Limb (tissue), 2 donors: ENCODE results near the gene CACNA1D.

ENCODE experiments used
- DNase-seq, 2 donors: peaks; one replicate each; pipeline ENCODE4 v3.0.0-alpha.2; 2016; ENCODE audit errors: extremely low spot score in 2 of 2

CACNA1D gene

DNA sequence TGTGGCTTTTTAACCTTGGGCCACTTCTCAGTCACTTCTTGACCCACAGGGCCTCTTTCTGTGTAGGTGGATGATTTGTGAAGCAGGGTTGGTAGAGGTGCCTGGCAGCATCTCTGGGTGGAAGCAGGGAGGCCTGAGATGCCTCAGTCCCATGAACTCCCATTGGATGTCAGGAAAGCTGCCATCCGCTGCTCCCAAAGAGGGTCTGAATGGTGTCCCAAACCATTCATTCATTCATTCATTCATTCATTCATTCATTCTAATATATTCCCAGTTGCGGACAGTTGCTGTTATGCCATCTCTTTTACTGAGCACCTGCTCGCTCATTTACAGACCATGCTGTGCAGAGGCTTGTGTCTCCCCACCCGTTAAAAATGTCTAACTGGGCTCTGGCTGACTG lies 253.1 kb downstream of the CACNA1D start:
- no peak for DNase-seq

- DNase-seq: no peak
These were observed 254.3 kb downstream of the CACNA1D start for GRCh38 chr3:53748512-53749271.

GRCh38 chr3:53749448-53749847 lies 255.0 kb downstream of the CACNA1D start:
- DNase-seq: no peak

DNA sequence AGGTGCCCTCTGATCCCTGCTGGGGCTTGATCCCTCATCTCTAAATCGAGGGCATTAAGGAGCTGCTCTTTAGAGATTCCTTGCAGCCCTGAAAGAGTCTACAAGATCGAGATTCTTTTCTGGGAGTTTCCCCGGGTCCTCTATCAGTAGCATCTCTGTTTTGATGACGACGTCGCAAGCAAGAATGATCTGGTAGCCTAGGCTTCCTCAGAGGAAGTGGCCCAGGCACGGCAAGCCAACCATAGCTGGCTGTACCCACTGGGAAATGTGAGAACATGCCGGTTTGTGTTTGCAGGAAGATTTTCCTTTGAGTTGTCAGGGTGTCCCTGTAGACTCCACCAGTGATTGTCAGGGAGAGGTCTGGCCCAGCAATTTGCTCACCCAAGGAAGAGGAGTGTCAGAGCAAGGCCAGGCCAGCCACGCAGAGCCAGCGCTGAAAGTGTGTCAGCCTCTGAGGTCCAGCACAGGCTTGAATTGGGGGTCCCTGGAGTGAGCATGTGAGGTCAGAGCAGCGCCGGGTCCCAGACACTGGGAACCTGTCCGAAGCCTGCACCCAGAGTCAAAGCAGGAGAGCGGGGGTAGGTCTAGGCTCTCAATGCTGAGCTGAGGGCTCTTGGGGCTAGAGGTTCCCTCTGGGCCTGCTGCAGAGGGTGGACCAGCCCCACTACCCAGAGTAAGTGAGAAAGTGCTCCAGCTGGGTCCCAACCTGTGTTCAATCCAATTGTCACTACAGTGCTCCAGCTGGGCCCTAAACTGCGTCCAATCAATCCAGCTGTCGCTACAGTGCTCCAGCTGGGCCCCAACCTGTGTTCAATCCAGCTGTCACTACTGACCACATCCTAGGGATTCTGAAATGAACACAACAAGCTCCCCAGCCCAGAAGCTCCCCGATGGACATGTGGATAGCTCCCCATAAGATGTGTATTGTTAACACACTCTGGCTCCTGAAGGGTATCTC lies 256.1 kb downstream of the CACNA1D start:
- DNase-seq: no peak

DNA sequence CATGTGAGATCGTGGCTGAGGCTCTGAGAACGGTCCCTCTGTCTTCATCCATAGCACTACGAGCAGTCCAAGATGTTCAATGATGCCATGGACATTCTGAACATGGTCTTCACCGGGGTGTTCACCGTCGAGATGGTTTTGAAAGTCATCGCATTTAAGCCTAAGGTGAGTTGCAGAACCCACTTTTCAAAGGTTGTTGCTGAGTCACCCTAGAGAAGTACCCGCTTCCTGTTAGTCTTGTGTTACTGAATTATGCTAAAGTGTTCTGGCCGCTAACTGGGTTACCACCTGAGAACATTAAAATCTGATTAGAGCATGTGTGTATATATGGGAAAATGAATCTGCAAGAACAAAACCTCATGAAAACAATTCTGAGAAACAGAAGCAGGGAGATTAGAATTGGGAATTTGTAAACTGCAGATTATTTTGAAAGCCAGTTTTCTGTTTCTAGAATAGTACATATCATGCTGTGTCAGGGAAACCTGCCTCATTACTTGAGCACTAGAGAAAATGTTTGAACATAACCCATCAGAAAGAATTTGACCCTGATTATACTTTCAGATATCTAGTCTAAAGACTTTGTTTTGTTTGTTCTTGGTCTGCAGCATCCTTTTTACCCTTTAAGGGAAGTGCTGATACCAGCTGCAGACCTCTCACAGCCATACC lies 259.2 kb downstream of the CACNA1D start:
- no peak for DNase-seq

DNA sequence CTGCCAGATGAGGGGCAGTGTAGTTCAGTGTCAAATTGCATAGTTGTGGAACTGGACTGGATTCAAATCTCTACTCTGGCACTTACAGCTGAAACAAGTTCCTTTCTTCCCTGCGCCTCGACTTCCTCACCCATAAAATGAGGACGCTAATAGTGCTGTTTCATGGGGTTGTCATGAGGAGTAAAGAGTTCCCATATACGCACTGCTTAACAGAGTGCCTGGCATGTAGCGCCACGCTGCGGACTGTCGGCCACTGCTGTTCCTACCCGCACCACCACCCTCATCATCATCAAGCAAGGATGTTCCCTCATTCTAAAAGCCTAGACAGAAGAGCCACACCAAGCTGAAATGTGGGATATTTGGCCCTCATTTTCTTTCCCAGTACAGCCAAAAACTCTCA lies 259.9 kb downstream of the CACNA1D start:
- no peak for DNase-seq

- no peak for DNase-seq
These were observed 264.4 kb downstream of the CACNA1D start for GRCh38 chr3:53758846-53759245.

DNA sequence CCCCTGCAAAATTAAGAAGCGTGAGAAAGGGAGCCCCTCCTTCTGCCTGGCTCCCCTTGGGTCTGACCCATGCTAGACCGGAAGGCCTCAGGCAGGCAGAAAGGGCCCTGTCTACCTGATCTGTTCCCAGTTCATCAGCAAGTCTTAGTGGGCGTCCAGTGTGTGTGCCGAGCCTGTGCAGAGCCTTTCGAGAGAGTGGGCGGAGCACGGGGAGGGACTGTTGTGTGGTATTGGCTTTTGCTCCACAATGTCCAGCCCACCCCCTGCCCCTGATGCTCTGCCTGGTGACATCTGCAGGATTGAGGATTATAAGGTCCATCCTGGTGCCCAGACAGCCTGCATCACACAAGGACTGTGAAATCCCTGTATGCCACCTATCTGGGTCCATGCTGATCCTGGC lies 268.9 kb downstream of the CACNA1D start:
- DNase-seq: no peak

GRCh38 chr3:53764026-53764775 lies 269.8 kb downstream of the CACNA1D start:
- no peak for DNase-seq

GRCh38 chr3:53765753-53766152 lies 271.3 kb downstream of the CACNA1D start:
- DNase-seq: no peak

DNA sequence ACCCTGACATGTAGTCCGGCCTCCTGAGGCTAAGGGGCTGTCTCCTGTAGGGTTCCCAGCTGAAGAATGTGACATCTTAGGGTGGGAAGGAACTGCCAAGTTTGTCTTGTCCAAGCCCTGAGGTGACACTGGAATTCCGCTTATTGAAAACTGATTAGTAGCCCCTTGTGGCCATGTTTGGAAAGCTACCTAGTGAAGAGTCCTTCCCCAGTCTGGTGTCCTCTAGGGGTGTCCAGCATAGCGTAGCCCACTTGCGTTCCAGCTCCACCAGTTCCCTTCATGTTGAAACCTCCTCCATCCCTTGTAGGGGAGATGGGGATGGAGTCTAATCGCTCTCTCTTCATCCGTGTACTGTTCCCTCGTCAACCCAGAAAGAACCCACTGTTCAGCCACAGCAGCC lies 272.3 kb downstream of the CACNA1D start:
- DNase-seq: no peak

DNA sequence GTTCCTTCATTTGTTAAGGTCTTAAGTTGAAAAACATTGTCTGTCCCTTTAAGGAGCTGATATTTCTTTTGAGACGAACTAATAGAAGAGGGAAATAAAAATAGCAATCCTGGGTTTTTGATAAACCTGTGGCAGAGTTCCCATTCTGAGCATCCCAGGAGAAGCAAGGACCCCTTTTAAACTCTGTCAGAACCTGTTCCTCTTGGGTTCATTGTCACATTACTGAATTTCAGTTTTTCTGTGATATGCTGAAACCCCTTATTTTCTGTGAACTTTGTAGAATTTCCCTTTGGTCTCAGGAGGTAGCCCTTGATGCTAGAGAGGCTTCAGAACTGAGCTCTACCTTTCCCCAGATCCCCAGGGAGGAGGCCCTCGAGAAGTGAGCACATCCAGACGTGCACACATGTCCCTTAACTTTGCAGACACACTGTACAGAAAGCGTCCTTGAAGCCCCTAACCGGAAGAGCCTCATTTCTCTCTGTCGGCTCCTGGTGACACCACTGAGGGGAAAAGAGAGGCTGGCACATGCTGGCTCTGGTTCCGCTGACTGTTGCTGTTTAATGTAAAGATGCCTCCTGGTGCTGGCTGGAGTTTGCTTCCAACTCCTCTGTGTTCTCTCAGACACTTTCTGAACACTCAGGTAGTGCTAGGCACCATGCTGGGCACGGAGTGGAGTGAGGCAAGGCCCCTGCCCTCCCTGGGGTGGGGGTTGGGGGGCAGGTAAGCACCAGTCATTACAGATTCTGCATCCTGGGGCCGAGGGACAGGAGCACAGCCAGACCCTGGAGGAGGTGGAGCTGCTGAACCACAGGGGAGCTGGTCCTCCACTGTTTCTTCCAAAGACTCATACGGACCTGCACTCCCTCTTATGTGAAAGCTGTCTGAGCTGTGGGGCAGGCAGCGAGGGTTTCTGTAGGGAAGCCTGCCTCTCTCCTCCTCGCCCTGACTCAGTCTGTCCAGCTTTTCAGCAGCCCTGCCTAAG lies 274.4 kb downstream of the CACNA1D start:
- no peak for DNase-seq

DNA sequence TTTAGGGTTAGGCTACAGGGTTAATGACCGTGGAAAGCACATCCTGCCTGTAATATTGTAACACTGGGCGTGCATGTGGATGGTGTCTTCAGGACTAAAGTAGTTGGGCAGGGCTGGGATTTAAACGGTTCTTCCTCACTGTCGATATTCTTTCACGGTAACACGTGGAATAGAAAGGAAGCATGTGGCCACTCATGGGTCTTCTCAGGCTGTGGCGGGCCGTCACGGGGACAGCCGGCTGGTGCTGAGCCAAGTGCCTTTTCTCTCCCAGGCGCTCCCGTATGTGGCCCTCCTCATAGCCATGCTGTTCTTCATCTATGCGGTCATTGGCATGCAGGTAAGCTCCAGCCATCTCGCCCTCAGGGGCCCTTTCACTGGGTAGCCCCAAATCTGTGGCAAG lies 278.2 kb downstream of the CACNA1D start:
- DNase-seq: no peak

DNA sequence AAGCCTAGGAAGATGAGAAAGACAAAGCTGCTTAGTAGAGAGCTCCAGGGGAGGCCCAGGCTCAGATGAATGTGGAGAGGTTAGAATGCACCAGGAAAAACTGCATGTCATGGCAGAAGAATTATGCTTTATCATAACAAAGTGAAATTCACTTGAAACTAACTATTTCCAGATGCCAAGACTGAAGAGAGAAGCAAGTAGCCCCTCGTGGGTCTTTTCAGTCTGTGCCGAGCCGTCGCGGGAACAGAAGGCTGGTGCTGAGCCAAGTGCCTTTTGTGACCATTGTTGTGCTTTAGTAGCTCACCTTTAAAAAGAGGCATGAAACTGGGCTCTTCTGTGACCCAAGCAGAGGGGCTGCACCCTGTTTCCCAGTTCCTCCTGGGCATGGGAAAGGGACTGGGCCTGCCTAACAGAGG lies 278.6 kb downstream of the CACNA1D start:
- DNase-seq: peak; percentile 36 to 41

- peak in 1 of 2 donors; percentile 30 for DNase-seq
These were observed 279.4 kb downstream of the CACNA1D start for GRCh38 chr3:53773611-53774368.

- DNase-seq: no peak
These were observed 280.0 kb downstream of the CACNA1D start for GRCh38 chr3:53774414-53774813.

DNA sequence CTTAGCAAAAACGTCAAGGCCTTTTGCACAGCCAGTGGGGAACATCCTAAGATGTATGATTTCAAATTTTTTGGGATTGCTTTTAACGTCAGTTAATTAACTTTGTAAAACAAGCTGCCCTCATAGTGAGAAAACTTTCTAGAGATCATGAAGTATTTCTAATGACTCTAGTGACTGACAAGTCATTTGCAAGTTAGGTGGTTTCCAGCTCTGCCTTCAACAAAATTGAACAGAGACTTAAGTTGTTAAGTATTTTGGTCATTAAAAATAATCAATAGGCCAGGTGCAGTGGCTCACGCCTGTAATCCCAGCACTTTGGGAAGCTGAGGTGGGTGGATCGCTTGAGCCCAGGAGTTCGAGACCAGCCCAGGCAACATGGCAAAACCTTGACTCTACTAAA lies 280.6 kb downstream of the CACNA1D start:
- DNase-seq: no peak

GRCh38 chr3:53775834-53776251 lies 281.4 kb downstream of the CACNA1D start:
- DNase-seq: no peak

GRCh38 chr3:53776494-53777101 lies 282.2 kb downstream of the CACNA1D start:
- no peak for DNase-seq
